GM23338 (cell line): ENCODE data around the gene DAZ3. TPM values are rescaled to one million over a fixed set of nuclear protein-coding genes. Genes with fewer than 3 reads are reported as not detected.

Experiments
- polyA plus RNA-seq: library from polyadenylated mRNA; unstranded; fragments of >200 nt; fragmentation: Nextera tagmentation; extraction: Ambion mirVana; gene quantifications from 2 replicates; pipeline ENCODE4 v1.2.1, GENCODE V29; 2016
- total RNA-seq: library from RNA; depleted of rRNA; stranded (reverse); fragments of >200 nt; shearing (Covaris generic); gene quantifications from 2 replicates; pipeline ENCODE4 v1.2.3, GENCODE V29; 2014; rRNA removed

Gene DAZ3
- total and polyA plus RNA-seq, 2 experiments from 2014 or later = 0.07 TPM; not detected in 1

Other genes starting within 250 kb of the DAZ3 start
- gene BPY2B, start 195.4 kb downstream of the DAZ3 start, total RNA-seq = not detected in 2 replicates
- not detected in 2 replicates for gene BPY2B, start 195.4 kb downstream of the DAZ3 start, polyA plus RNA-seq
- 0.04 and 0.07 TPM in 2 replicates for gene DAZ4, start 20.5 kb upstream of the DAZ3 start, total RNA-seq
- gene DAZ4, start 20.5 kb upstream of the DAZ3 start, polyA plus RNA-seq = not detected in 2 replicates
- not detected in 2 replicates for gene BPY2C, start 238.7 kb upstream of the DAZ3 start, total RNA-seq
- not detected in 2 replicates for gene BPY2C, start 238.7 kb upstream of the DAZ3 start, polyA plus RNA-seq